GM19452 (cell line): Measurements from ENCODE around the gene TMED8.
A peak's percentile ranks its signal among the peaks of the same experiment; 100 is the strongest.
"Not testable (repeated sequence)": the region's sequence is repeated elsewhere in the genome, so short reads cannot be mapped to it uniquely, and the experiment has no call there.

Experiments used
- ATAC-seq: cut with Tn5 transposase; IDR thresholded peaks from one replicate; pipeline ENCODE4 v1.9.1; 2021; ENCODE audit not compliant: unreplicated experiment

The TMED8 gene, protein sequence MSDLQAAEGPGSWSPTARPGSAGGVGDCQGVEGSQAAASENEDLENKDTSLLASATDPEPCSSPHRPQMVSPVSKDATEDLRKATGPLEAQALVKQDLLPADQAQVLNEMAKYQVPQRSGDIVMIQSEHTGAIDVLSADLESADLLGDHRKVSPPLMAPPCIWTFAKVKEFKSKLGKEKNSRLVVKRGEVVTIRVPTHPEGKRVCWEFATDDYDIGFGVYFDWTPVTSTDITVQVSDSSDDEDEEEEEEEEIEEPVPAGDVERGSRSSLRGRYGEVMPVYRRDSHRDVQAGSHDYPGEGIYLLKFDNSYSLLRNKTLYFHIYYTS

DNA sequence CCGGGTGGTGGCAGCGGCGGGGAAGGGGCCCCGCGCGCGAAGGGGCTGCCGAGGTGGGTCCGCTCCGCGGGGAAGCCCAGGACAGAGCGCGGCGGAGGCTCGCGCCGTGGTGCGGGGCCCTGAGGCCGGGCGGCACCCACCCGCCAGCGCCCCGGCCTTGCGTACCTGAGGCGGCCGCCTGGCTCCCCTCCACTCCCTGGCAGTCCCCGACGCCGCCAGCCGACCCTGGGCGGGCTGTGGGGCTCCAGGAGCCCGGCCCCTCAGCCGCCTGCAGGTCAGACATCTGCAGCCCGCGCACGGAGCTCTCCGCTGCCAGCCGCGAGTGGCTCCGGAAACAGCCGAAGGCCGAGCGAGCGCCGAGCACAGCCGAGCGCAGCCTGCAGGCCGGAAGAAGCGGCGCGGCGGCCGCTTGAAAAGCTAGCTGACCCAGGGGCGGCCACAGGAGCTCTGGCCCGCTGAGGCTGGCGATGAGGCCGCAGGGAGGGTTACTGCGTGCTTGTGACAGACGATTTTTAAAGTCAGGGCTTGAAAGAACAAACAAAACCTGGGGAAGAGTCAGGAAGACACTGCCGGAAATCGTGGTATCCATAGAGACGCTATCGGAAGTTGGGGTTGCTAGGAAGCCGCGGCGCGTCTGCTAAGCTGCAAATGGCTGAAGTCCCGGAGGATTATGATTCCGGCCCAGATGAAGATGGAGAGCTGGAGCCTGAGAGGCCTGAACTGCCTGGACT is at the start of gene TMED8, which contains the start of gene SAMD15:
TSS of gene TMED8 (minus strand) at position 324 of the 731 bp plus-strand sequence. CDS start at position 283, 41 bp downstream.
TSS of gene SAMD15 (plus strand) at position 609 of the 731 bp plus-strand sequence. CDS start at position 649, 40 bp downstream.
- peak; percentile 85 for ATAC-seq

DNA sequence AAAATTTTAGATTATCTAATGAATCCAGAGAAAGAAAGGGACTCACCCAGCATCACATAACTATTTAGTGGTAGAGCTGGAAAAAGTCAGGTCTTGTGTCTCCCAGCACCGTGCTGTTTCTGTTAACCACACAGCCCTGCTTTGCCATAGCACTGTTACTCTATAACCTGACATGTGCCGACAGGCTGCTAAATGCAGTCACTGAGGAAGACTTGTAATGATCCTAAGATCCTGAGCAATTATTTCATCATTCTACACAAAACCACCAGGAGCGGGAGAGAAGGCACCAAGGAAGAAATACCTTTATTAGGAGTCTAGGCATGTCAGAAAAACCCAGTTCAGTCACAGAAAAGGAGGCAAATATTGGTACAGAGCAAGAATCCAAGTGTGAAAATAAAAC is 49.5 kb upstream of the TMED8 start:
- ATAC-seq: no peak

DNA sequence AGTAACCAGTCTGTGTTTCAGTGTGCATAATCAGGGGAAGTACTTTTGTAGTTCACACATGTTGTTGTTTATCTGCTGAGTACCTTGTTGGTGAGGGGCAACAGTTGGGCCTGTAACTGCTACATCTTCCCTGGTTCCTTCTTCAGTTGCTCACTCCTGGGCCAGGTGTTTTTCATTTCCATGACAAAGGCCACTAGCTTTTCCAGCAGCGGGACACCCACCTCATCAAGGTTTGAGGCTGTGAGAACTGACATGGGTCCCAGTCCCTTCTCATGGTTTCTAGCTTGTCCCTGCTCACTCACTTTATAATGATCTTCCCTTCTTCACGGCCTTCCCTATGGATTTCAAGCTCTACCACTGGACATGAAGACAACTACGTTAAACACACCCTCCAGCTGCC is 48.0 kb upstream of the TMED8 start:
- ATAC-seq: no peak

DNA sequence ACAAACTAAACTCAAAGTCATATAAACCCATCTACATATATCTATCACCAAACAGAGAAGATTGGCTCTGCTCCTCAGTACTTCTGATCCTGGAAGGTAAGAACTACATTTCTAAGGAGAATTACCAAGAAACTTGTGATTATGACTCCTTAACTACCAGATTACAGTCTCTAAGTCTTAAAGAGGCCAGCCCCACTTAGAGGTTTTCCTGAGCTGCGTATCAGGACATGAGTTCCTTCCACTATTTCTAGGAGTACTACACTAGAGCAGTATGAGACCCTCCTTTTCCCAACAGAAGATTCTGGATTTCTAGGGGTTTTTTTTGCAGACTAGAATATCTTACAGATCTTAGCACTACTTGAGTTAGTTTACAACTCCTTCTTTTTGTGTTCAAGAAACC is 46.5 kb upstream of the TMED8 start, which contains the start of gene NOXRED1:
TSS of gene NOXRED1 (minus strand) at position 101 of the 400 bp plus-strand sequence. CDS start 634 bp downstream, outside the sequence.
- ATAC-seq: no peak

DNA sequence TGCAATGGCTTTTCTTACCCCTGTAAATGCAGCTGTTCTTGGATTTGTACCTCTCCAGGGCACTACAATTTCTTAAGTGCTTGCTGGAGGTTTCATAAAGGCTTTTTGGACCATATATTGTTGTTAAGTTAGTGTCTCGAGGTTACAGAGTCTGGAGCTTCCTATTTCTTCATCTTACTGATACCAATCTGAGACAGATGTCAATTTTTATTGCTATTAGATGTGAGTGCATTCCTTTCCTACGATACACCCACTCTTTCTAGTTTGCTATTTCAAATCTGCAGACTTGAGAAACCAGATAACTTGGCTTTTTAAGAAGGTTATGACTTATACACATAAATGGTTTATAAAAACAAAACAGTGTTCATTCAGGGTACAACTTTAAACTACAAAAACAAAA is 44.3 kb upstream of the TMED8 start:
- no peak for ATAC-seq

DNA sequence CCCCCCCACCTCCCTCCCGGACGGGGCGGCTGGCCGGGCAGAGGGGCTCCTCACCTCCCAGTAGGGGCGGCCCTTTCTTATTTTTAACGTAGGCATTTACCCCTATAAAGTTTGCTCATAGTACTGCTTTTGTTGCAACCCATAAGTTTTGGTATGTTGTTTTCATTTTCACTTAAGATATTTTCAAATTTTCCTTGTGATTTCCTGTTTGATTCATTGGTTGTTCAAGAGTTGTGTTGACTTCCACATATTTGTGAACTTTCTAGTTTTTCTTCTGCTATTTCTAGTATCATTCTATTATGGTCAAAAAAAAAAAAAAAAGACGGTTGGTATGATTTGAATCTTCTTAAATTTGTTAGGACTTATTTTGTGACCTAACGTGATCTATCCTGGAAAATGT is 39.9 kb upstream of the TMED8 start:
- ATAC-seq: no peak

DNA sequence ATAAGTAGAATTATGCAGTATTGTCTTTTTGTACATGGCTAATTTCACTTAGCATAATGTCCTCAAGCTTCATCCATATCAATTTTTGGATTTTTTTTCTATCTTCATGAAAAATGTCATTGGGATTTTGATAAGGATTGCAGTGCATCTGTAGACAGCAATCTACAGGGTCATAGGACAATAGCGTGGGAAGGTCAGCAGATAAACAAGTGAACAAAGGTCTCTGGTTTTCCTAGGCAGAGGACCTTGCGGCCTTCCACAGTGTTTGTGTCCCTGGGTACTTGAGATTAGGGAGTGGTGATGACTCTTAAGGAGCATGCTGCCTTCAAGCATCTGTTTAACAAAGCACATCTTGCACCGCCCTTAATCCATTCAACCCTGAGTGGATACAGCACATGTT is 39.2 kb upstream of the TMED8 start:
- ATAC-seq: not testable (repeated sequence)

DNA sequence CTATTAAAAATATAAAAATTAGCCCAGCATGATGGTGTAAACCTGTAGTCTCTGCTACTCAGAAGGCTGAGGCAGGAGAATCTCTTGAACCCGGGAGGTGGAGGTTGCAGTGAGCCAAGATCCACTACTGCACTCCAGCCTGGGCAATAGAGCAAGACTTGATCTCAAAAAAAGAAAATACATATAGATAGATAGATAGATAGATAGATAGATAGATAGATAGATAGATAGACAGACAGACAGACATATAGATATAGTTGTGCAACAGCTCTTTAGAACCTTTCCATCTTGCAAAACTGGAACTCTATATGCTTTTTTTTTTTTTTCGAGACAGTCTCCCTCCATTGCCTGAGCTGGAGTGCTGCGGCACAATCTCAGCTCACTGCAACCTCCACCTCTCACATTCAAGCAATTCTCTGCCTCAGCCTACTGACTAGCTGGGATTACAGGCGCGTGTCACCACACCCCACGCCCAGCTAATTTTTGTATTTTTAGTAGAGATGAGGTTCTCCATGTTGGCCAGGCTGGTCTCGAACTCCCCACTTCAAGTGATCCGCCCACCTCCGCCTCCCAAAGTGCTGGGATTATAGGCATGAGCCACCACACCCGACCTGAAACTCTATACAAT is 38.6 kb upstream of the TMED8 start:
- ATAC-seq: not testable (repeated sequence)

DNA sequence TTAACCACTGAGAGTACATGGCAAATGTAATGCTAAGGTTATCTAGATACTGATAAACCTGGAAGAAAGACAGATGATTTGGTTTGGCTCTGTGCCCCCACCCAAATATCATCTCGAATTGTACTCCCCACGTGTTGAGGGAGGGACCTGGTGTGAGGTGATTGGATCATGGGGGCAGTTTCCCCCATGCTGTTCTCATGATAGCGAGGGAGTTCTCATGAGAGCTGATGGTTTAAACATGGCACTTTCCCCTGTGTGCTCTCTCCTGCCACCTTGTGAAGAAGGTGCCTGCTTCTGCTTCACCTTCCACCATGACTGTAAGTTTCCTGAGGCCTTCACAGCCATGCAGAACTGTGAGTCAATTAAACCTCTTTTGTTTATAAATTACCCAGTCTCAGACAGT is 32.2 kb upstream of the TMED8 start:
- no peak for ATAC-seq

DNA sequence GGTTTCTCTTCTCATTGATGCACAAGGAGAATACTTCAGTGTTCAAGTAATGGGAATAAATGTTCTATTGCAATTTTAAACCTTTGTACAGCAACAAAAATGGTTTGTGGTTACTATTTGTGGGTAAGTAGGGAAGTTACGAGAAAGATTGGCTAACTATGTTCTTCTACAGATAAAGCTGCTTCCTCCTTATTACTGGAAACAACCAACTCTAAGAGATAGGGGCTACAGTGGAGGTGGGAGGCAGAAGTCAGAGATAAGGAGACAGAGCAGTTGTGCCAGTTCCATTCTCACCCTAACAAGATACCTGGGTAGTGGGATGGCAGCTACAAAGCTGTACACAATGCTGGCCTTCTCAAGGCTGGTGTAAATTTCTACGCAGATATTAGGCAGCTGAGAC is 30.3 kb upstream of the TMED8 start:
- ATAC-seq: no peak

DNA sequence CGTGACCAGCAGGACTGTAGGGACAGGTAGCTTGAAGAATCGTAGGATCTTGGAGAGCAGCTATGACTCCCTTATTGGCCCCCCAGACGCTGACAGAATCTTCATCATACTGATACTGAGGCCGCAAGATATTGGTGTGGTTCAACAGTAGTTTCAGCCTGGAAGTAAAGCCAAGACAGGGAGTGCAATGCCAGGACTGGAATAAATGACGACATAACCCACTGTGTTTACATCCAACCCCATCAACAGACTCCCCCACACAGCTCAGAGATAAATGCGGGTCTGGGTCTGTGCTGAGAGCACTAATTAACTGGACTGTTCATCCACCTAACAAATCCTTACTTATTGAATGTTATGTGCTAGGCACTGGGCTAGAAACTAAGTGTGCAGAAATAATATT is 29.8 kb upstream of the TMED8 start:
- ATAC-seq: no peak

DNA sequence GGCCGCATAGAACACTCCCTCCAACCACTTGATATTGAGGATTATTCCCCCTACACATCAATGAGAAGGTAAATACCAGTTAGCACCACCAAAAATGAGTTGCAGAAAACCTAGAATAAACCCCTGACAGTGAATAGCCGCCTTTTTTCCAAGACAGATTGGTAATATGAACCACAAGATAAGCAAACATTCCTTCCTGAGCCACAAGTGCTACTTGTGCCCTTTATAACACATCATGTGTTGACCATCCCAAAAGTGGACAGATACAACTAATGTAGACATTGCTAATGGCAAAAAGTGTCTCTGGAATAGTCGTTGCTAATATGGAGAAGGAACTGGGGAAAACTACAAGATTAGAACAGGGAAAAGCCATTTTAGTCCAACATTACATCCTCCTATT is 29.2 kb upstream of the TMED8 start:
- ATAC-seq: no peak

DNA sequence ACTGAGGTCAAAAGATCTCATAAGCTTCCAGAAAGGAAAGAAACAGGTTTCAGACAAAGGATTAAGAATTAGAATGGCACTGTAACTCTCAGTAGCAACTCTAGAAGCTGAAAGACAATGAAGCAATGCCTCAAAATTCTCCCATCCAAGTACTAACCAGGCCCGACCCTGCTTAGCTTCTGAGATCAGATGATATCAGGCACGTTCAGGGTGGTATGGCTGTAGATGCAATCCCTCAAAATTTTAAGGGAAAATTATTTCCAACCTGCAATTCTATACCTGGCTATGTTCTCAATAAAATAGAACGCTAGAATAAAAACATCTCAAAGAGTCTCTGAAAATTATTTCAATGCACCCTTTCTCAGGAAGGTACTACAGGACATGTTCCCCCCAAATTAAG is 26.9 kb upstream of the TMED8 start:
- no peak for ATAC-seq

DNA sequence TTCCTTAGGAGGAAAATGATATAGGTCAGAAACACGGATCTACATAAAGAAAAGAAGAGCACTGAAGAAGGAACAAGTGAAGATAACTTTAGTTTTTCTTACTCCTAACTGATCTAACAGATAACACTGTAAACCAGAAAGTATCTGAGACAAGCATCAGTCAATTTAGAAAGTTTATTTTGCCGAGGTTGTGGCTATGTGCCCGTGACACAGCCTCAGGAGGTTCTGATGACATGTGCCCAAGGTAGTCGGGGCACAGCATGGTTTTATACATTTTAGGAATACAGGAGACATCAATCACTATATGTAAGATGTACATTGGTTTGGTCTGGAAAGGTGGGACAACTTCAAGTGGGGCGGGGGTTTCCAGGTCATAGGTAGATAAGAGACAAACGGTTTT is 23.3 kb upstream of the TMED8 start:
- ATAC-seq: no peak

DNA sequence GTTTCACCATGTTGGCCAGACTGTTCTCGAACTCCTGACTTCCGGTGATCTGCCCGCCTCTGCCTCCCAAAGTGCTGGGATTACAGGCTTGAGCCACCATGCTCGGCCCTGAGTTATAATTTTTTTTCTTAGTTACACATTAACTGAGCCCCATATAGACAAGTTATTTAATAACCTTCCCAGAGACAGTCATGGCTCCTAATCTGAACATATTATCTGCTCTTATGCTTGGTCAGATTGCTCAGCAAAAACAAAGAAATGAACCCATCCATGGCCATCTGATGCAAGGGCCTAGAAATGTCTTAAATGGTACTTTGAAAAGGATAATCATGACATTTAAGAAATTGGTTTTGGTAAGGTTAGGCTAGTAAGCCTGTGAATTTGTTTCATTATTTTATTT is 13.3 kb upstream of the TMED8 start:
- no peak for ATAC-seq

DNA sequence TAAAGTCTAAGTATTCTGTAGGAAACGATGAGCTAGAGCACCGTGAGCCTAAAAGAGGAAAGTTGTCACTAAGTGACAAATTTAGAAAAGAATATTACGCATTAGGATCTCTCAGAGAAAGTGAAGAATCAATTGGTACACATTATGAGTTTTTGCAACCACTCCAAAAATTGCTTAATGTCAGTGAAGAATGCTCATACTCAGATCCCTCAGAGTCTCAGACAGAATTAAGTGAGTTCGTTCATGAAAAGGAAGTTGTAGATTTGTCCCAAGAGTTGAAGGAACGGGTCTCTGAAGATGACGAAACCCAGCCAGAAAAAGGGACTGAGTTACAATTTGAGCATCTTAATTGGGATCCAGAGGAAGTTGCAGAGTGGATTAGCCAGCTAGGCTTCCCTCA is 1.8 kb upstream of the TMED8 start:
- ATAC-seq: no peak

DNA sequence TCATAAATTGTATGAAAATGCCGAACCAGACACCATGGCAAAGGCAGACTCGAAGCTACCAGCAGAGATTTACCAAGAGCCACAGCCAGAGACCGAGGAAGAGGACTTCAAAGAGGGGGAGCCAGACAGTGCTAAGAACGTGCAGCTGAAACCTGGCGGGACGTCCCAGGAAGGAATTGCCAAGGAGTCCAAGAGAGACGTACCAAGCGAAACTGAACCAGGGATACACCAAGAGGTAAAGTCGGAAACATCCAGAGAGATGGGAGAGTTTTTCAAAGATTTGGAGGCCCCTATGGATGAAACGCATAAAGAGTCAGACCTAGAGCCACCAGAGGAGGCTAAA is 579 bp upstream of the TMED8 start:
- no peak for ATAC-seq

DNA sequence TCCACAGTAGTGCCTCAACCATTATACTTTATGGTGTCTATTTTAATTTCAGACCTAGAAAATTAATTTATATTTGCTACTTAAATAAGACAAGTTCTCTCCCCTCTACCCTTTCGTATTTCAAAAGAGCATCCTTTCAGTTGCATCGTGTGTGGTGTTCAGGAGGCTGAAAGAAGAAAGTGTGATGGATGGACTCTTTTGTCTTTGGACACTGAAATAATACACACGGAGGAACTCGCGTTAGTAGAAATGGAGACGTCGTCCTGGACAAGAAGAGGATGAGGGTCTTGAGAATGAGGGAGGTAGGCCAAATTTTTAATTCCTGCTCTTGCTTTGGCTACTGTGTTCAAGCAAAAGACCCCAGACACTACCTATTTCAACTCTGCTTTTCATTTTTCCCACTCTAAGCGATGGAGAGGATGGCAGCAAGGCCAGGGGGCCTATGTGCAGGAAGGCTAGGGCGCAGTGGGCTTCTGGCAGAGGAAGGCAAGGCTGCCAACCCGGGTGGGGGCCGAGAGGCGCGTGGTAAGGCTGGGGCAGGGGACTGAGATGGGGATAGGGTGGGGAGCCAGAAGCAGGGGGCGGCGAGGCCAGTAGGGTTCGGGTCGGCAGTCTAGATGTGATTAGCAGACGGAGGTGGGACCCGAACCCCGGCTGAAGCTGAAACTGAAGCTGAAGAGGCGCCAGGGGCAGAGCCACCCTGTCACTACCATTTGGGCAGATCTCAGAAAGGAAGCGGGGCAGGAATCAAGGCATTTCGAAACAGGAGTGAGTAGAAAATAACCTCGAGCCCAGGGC is 722 bp downstream of the TMED8 start:
- peak; percentile 11 for ATAC-seq

DNA sequence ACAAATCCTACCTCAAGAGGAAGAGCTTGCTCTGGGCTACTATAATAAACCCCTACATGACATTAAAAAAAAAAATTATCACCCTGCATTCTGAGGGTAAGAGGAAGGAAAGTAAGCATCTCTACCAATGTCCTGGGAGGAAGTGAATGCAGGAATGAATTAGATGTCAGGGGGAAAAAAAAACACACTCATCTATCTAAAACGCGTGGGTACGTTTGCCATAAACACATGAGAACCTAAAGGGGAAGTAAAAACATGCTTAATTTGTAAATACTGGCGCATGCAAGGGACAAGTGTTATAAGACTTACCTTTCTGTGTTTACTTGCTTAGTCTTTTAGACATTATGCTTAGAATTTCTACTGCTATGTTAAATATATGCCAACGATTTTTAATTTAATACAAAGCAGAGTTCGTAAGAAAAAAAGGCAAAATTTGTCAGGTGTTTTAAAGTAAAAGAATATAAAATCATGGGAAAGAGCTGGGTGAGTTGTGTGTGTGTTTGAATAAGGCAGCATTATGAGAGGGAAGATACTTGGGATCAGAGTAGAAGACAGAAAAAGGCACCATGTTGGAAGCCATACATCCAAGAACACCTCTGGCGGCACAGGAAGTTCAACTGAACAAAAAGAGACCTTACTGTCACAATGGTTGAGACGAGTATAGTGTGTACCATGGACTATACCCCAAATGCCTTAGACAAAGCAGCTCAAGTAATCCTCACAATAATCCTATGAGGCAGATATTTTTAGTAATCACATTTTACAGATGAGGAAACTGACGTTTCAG is 1.5 kb downstream of the TMED8 start:
- no peak for ATAC-seq

DNA sequence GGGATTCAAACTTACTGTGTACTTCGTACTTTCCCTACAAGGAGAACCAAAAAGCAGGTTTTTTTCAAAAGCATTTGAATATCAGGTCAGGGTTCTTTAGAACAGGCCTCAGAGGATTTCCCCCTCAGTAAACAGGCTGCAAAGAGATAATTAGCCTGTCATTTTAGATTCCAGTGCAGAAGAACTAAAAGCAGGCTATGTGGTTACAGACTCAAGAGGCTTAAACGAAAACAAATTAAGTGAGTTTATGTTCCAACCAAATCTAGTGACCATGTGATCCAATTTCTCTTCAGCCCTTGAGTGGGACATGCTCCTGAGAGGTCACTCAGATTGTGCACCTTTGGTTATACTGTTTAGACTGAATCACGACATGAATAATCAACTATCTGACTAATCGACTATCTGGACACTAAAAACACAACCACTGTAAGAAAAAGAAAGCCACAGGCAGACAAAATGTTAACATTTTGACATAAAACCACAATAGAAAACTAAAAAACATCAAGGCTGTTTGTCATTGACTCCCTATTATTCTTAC is 4.5 kb downstream of the TMED8 start:
- no peak for ATAC-seq
